Measurements from ENCODE around the gene AHDC1.

DNA sequence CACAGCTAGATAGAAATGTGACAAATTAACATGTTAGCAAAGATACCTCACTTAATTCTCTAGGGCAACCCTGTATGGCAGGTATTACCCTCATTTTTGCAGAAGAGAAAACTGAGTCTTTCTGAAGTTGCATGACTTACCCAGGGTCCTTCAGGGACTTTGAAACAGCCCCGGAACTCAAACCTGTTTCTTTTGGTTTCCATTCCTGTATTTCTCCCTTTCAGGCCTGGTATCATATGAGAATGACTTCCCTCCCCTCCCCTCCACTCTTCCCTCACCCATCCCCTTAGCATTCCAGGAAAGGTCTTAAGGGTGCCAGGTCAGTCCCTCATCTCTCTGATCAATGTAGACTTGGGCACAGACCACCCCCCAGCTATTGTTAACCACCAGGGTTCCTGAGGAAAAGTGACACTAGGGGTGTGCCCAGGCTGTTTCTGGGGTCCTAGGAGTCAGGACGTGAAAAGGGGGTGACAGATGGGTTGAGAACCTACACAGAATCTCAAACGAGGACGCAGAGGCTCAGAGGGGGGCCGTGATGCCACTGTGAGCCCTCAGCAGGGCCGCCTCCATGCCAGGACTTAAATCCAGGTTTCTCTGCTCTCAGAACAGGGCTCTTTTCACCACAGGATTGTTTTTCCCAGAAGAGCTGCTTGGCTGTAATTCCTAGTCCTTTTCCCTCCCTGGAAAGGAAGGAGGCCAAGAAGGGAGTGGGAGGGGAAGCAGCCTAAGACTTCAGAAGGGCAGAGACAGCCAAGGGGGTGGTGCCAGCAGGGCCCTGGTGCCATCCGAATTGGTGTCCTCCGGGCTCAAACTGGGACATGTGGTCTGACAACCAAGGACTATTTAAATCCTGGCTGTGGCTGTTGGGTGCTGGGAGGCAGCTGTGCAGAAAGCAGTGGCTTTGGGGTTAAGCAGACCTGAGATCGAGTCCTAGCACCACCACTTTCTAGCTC, 111.9 kb downstream of the AHDC1 start:
- TF ChIP-seq EZH2 (IDR thresholded peaks at IDR 0.05; ENCODE audit: insufficient read depth, poor library complexity, severe bottlenecking) (no peak), EZH2phosphoT487 (IDR thresholded peaks at IDR 0.05; ENCODE audit: insufficient read depth, low read depth) (no peak)
